HepG2 (cell line): ENCODE data around the gene JOSD1. TPM values are rescaled to one million over a fixed set of nuclear protein-coding genes. Genes with fewer than 3 reads are reported as not detected.

Experiments used
- ATF7-NPFF ChIP-seq: sonication (generic); formaldehyde crosslinking; IDR thresholded peaks from 2 replicates; pipeline ENCODE4 v1.8.1; 2023; ENCODE audit warnings: mild to moderate bottlenecking, low read depth, missing genetic modification reagents, moderate library complexity
- CBFB ChIP-seq: sonication (generic); formaldehyde crosslinking; IDR thresholded peaks from 2 replicates; pipeline ENCODE4 v1.4.0; 2020; ENCODE audit warnings: missing genetic modification reagents
- CENPT ChIP-seq: sonication (generic); formaldehyde crosslinking; IDR thresholded peaks from 2 replicates; pipeline ENCODE4 v1.8.0; 2022; ENCODE audit warnings: low read depth, mild to moderate bottlenecking, moderate library complexity, missing genetic modification reagents
- MEIS2 ChIP-seq: sonication (generic); formaldehyde crosslinking; IDR thresholded peaks from 2 replicates; pipeline ENCODE4 v1.9.0; 2021; ENCODE audit warnings: mild to moderate bottlenecking, missing genetic modification reagents
- MTF1 ChIP-seq: sonication (generic); formaldehyde crosslinking; IDR thresholded peaks from 2 replicates; pipeline ENCODE4 v1.5.0; 2020; ENCODE audit warnings: missing genetic modification reagents
- NR2F6 ChIP-seq, 2 experiments: IDR thresholded peaks; 2 replicates each; pipeline ENCODE4 v1.6.1; 2016; ENCODE audit warnings: antibody characterized with exemption in 1 of 2, mild to moderate bottlenecking in 1 of 2
- PHF5A ChIP-seq: IDR thresholded peaks from one replicate; pipeline ENCODE4 v1.6.1; 2018; ENCODE audit warnings: low read depth, missing genetic modification reagents; ENCODE audit not compliant: unreplicated experiment
- SMARCC2 ChIP-seq: fragments of 450-650 bp; IDR thresholded peaks from 2 replicates; pipeline ENCODE4 v1.6.1; 2017; ENCODE audit warnings: antibody characterized with exemption, mild to moderate bottlenecking
- TBP ChIP-seq: sonication (generic); formaldehyde crosslinking; IDR thresholded peaks from 2 replicates; pipeline ENCODE4 v1.5.0; 2020; ENCODE audit warnings: missing genetic modification reagents
- TFDP1 ChIP-seq: IDR thresholded peaks from 2 replicates; pipeline ENCODE4 v1.6.1; 2016; ENCODE audit warnings: missing compliant biosample characterization, missing genetic modification reagents, borderline replicate concordance
- ZBTB10 ChIP-seq: sonication (generic); formaldehyde crosslinking; IDR thresholded peaks from 2 replicates; pipeline ENCODE4 v1.4.0; 2020; ENCODE audit warnings: missing genetic modification reagents, borderline replicate concordance
- ZNF652 ChIP-seq: IDR thresholded peaks from 2 replicates; pipeline ENCODE4 v1.6.1; 2016; ENCODE audit warnings: low read depth, borderline replicate concordance
- ZNF672 ChIP-seq: sonication (generic); formaldehyde crosslinking; IDR thresholded peaks from 2 replicates; pipeline ENCODE4 v1.8.1; 2022; ENCODE audit warnings: missing genetic modification reagents
- polyA plus RNA-seq, 8 experiments: library from polyadenylated mRNA; depleted of rRNA in 3 of 8; stranded (reverse) in 7 of 8; unstranded in 1 of 8; fragments of >200 nt; fragmentation: Illumina TruSeq in 4 of 8; extraction: Trizol in 4 of 8; gene quantifications; 2 replicates each; pipeline versions ENCODE4 v1.2.1 to v1.2.3, GENCODE V29; 2011 to 2016; ENCODE audit warnings: low read depth in 4 of 8, missing spikeins in 1 of 8, mixed read lengths in 1 of 8; ENCODE audit not compliant: insufficient read depth in 1 of 8
- total RNA-seq, 5 experiments: library from RNA; depleted of rRNA; stranded (reverse); fragments of >200 nt; fragmentation: Illumina TruSeq; extraction: Trizol; gene quantifications; 2 replicates each; pipeline ENCODE4 v1.2.3, GENCODE V29; 2016; ENCODE audit warnings: low read depth in 1 of 5
- TF ChIP-seq, protein P1 (sequence below): IDR thresholded peaks from 2 replicates; pipeline ENCODE4 v1.6.1; 2016; ENCODE audit warnings: missing biosample characterization, missing genetic modification reagents, low read depth

JOSD1 gene
- total and polyA plus RNA-seq, 2 of the 13 experiments (the other 11 are each of a cell fraction or from before 2014, with no cell fraction given) = 31.7 to 38.4 TPM

GRCh38 chr22:38700789-38701628 is at the start of gene JOSD1 (continued):
- TF ChIP-seq TBP (CRISPR knock-in tag) = no peak
- TF ChIP-seq MEIS2 (CRISPR knock-in tag) = peak; percentile 67; the same call in 1 of the 2 replicates
- TF ChIP-seq ZNF672 = no peak
- TF ChIP-seq TFDP1 = no peak
- TF ChIP-seq SMARCC2 = peak; percentile 75; the same call in 1 of the 2 replicates
- no peak for TF ChIP-seq PHF5A (CRISPR knock-in tag)
- peak; percentile 78; the same call in 1 of the 2 replicates for TF ChIP-seq ATF7-NPFF (CRISPR knock-in tag)
- no peak for TF ChIP-seq NR2F6 (IDR thresholded peaks at IDR 0.05)
- no peak for TF ChIP-seq NR2F6 (CRISPR knock-in tag; IDR thresholded peaks at IDR 0.05)
- TF ChIP-seq ZBTB10 (CRISPR knock-in tag) = peak; percentile 93
- no peak for TF ChIP-seq ZNF652 (CRISPR knock-in tag)
- TF ChIP-seq, protein P1, sequence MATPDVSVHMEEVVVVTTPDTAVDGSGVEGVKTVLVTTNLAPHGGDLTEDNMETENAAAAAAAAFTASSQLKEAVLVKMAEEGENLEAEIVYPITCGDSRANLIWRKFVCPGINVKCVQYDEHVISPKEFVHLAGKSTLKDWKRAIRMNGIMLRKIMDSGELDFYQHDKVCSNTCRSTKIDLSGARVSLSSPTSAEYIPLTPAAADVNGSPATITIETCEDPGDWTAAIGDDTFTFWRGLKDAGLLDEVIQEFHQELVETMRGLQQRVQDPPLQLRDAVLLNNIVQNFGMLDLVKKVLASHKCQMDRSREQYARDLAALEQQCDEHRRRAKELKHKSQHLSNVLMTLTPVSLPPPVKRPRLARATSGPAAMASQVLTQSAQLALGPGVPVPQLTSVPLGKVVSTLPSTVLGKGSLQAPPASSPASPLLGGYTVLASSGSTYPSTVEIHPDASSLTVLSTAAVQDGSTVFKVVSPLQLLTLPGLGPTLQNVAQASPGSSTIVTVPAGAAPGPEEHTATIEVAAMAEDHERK (CRISPR knock-in tag) = 0 out of 2 replicates have a peak, but pooled peaks have one; percentile 27
- TF ChIP-seq CENPT (CRISPR knock-in tag) = no peak
- TF ChIP-seq MTF1 = no peak; the same call in 1 of the 2 replicates
- peak; percentile 74; the same call in 1 of the 2 replicates for TF ChIP-seq CBFB
